H1 (cell line): ENCODE results near the gene PCDHA12. TPM values are rescaled to one million over a fixed set of nuclear protein-coding genes. Genes with fewer than 3 reads are reported as not detected.

Experiments used
- CTCF ChIA-PET: fragments of 300-600 bp; sonication (Branson Sonifier 250); formaldehyde crosslinking; loops from one replicate; lab custom pipeline; 2021; ENCODE audit not compliant: partially characterized antibody; lab: Charles Lee
- POLR2A ChIA-PET: fragments of 300-600 bp; sonication (Branson Sonifier 250); formaldehyde crosslinking; loops from one replicate; lab custom pipeline; 2021; ENCODE audit warnings: inconsistent platforms; ENCODE audit not compliant: partially characterized antibody; lab: Charles Lee
- DNase-seq, 2 experiments: peaks; one replicate each; pipeline versions ENCODE4 v3.0.0 to v3.0.0-alpha.2; 2010 to 2022; ENCODE audit warnings: low spot score in 2 of 2, low read depth in 1 of 2, mixed read lengths in 1 of 2
- FAIRE-seq: peaks from 2 replicates; lab custom pipeline; 2011; peaks lifted over from hg19 to GRCh38; lab: Jason Lieb, UNC
- H2AFZ ChIP-seq: 2 replicates; pipeline ENCODE4 v1.8.1; 2012; ENCODE audit warnings: low read length, inconsistent platforms
- H2AK5ac ChIP-seq: 2 replicates; pipeline ENCODE4 v1.6.1; 2013; ENCODE audit warnings: low read depth, low read length
- H2BK120ac ChIP-seq: replicated peaks from 2 replicates; pipeline ENCODE3; 2013; ENCODE audit warnings: low read depth, low read length, inconsistent platforms
- H2BK12ac ChIP-seq: 2 replicates; pipeline ENCODE4 v1.6.1; 2013; ENCODE audit warnings: low read depth, low read length
- H2BK15ac ChIP-seq: 2 replicates; pipeline ENCODE4 v1.6.1; 2013; ENCODE audit warnings: low read length
- H2BK20ac ChIP-seq: 2 replicates; pipeline ENCODE4 v1.6.1; 2013; ENCODE audit warnings: low read length
- H2BK5ac ChIP-seq: 2 replicates; pipeline ENCODE4 v1.6.1; 2013; ENCODE audit warnings: low read depth, low read length
- H3K14ac ChIP-seq: 2 replicates; pipeline ENCODE4 v1.6.1; 2013; ENCODE audit warnings: inconsistent platforms; ENCODE audit not compliant: insufficient read length
- H3K18ac ChIP-seq: 2 replicates; pipeline ENCODE4 v1.6.1; 2013; ENCODE audit warnings: low read length; ENCODE audit errors: extremely low read depth
- H3K23ac ChIP-seq: 2 replicates; pipeline ENCODE4 v1.6.1; 2013; ENCODE audit warnings: inconsistent platforms; ENCODE audit not compliant: insufficient read length
- H3K23me2 ChIP-seq: 2 replicates; pipeline ENCODE4 v1.6.1; 2013; ENCODE audit warnings: low read depth, low read length
- H3K27ac ChIP-seq: 2 replicates; pipeline ENCODE4 v1.6.1; 2011; ENCODE audit warnings: low read depth, low read length, inconsistent platforms
- H3K27me3 ChIP-seq, 4 experiments: replicated peaks in 1 of 4; 1 replicate in 1 of 4; 2 replicates in 3 of 4; pipeline versions ENCODE4 v1.6.1 to v1.8.1; 2011 to 2013; ENCODE audit warnings: low read length in 3 of 4, mild to moderate bottlenecking in 3 of 4, inconsistent platforms in 2 of 4, mixed read lengths in 2 of 4, moderate library complexity in 1 of 4; ENCODE audit not compliant: control insufficient read depth in 3 of 4, insufficient read depth in 3 of 4; ENCODE audit errors: extremely low read depth in 1 of 4
- H3K36me3 ChIP-seq, 4 experiments: 2 replicates each; pipeline versions ENCODE4 v1.6.1 to v1.8.1; 2011 to 2013; ENCODE audit warnings: mild to moderate bottlenecking in 4 of 4, low read length in 3 of 4, moderate library complexity in 2 of 4, control low read depth in 1 of 4, inconsistent platforms in 1 of 4; ENCODE audit not compliant: insufficient read depth in 4 of 4, control insufficient read depth in 2 of 4
- H3K4ac ChIP-seq: replicated peaks from 2 replicates; pipeline ENCODE3; 2013; ENCODE audit warnings: low read length, low read depth, mixed read lengths, inconsistent platforms; ENCODE audit not compliant: insufficient read length
- H3K4me1 ChIP-seq, 4 experiments: replicated peaks in 1 of 4; 1 replicate in 1 of 4; 2 replicates in 3 of 4; pipeline versions ENCODE4 v1.6.1 to v1.8.1; 2011 to 2013; ENCODE audit warnings: low read length in 3 of 4, inconsistent platforms in 2 of 4, mixed read lengths in 1 of 4; ENCODE audit not compliant: insufficient read depth in 4 of 4, control insufficient read depth in 3 of 4
- H3K4me2 ChIP-seq, 2 experiments: 2 replicates each; pipeline versions ENCODE4 v1.6.1 to v1.8.1; 2011 to 2013; ENCODE audit warnings: low read depth in 2 of 2, low read length in 2 of 2, control low read depth in 1 of 2, inconsistent platforms in 1 of 2, mild to moderate bottlenecking in 1 of 2; ENCODE audit not compliant: insufficient read depth in 1 of 2
- H3K4me3 ChIP-seq, 4 experiments: fragments of 200-600, 300-600 bp in 1 of 4; sonication (generic), shearing (Covaris generic), sonication (Bioruptor Twin) in 1 of 4; 2 replicates each; pipeline versions ENCODE4 v1.5.1 to v1.8.1; 2011 to 2016; ENCODE audit warnings: low read length in 4 of 4, low read depth in 3 of 4, control low read depth in 2 of 4, inconsistent platforms in 2 of 4, mild to moderate bottlenecking in 2 of 4, mixed read lengths in 1 of 4, moderate library complexity in 1 of 4; ENCODE audit not compliant: insufficient read depth in 2 of 4; ENCODE audit errors: extremely low read depth in 1 of 4
- H3K56ac ChIP-seq: replicated peaks from 2 replicates; pipeline ENCODE3; 2013; ENCODE audit warnings: low read depth, mild to moderate bottlenecking, mixed read lengths, low read length, inconsistent platforms; ENCODE audit not compliant: insufficient read length
- H3K79me1 ChIP-seq: 2 replicates; pipeline ENCODE4 v1.6.1; 2013; ENCODE audit warnings: low read depth, low read length, control low read depth
- H3K79me2 ChIP-seq, 2 experiments: 2 replicates each; pipeline versions ENCODE4 v1.6.1 to v1.8.1; 2012 to 2013; ENCODE audit warnings: low read length in 2 of 2, mild to moderate bottlenecking in 2 of 2, inconsistent platforms in 1 of 2; ENCODE audit not compliant: insufficient read depth in 2 of 2, control insufficient read depth in 1 of 2
- H3K9ac ChIP-seq, 4 experiments: replicated peaks in 1 of 4; 1 replicate in 1 of 4; 2 replicates in 3 of 4; pipeline versions ENCODE4 v1.6.1 to v1.8.1; 2011 to 2013; ENCODE audit warnings: low read depth in 3 of 4, low read length in 3 of 4, control low read depth in 2 of 4, mild to moderate bottlenecking in 2 of 4, moderate library complexity in 2 of 4, inconsistent platforms in 1 of 4; ENCODE audit errors: extremely low read depth in 1 of 4
- H3K9me3 ChIP-seq, 2 experiments: 2 replicates each; pipeline versions ENCODE4 v1.6.1 to v1.8.1; 2012 to 2013; ENCODE audit warnings: mild to moderate bottlenecking in 2 of 2, moderate library complexity in 2 of 2, control low read depth in 1 of 2, inconsistent platforms in 1 of 2, low read depth in 1 of 2, low read length in 1 of 2, mixed read lengths in 1 of 2; ENCODE audit not compliant: insufficient read depth in 2 of 2
- H4K20me1 ChIP-seq, 2 experiments: replicated peaks in 1 of 2; 2 replicates each; pipeline versions ENCODE3 to v1.8.1; 2011 to 2013; ENCODE audit warnings: inconsistent platforms in 2 of 2, low read length in 2 of 2, mild to moderate bottlenecking in 1 of 2; ENCODE audit not compliant: insufficient read depth in 2 of 2, control insufficient read depth in 1 of 2
- H4K5ac ChIP-seq: 2 replicates; pipeline ENCODE4 v1.6.1; 2013; ENCODE audit warnings: low read length, low read depth, mixed read lengths, inconsistent platforms; ENCODE audit not compliant: insufficient read length
- H4K8ac ChIP-seq: 2 replicates; pipeline ENCODE4 v1.8.0; 2013; ENCODE audit warnings: mild to moderate bottlenecking, moderate library complexity, low read length, inconsistent platforms; ENCODE audit not compliant: insufficient read depth; ENCODE audit errors: extremely low read depth
- H4K91ac ChIP-seq: replicated peaks from 2 replicates; pipeline ENCODE3; 2013; ENCODE audit warnings: low read length, mixed read lengths, inconsistent platforms; ENCODE audit not compliant: insufficient read length
- CTCF ChIP-seq, 3 experiments: IDR thresholded peaks; 1 replicate in 2 of 3; 2 replicates in 1 of 3; pipeline versions ENCODE4 v1.5.1 to v1.6.1; 2011; ENCODE audit warnings: low read length in 3 of 3, mild to moderate bottlenecking in 3 of 3, inconsistent platforms in 2 of 3, low read depth in 1 of 3, moderate library complexity in 1 of 3; ENCODE audit not compliant: insufficient read depth in 1 of 3; ENCODE audit errors: control extremely low read depth in 1 of 3
- HDAC2 ChIP-seq, 2 experiments: fragments of 300-600 bp in 1 of 2; sonication (generic) in 1 of 2; IDR thresholded peaks; 2 replicates each; pipeline ENCODE4 v1.6.1; 2011 to 2012; ENCODE audit warnings: low read depth in 2 of 2, low read length in 2 of 2, mild to moderate bottlenecking in 2 of 2, moderate library complexity in 2 of 2, borderline replicate concordance in 1 of 2, inconsistent platforms in 1 of 2
- HDAC6 ChIP-seq: IDR thresholded peaks from one replicate; pipeline ENCODE4 v1.7.1; 2012; ENCODE audit warnings: low read depth, mild to moderate bottlenecking, inconsistent platforms, low read length, moderate library complexity
- MAX ChIP-seq: IDR thresholded peaks from 2 replicates; pipeline ENCODE4 v1.6.1; 2012; ENCODE audit warnings: inconsistent platforms
- PHF8 ChIP-seq: fragments of 200-600 bp; sonication (generic); conservative IDR thresholded peaks from 2 replicates; pipeline ENCODE4 v1.7.1; 2012; ENCODE audit warnings: low read depth, mild to moderate bottlenecking, inconsistent platforms, low read length, moderate library complexity
- SRF ChIP-seq: IDR thresholded peaks from 2 replicates; pipeline ENCODE4 v1.6.1; 2011; ENCODE audit warnings: mild to moderate bottlenecking, low read depth, low read length, moderate library complexity
- SUZ12 ChIP-seq: fragments of 200-600 bp; sonication (generic); IDR thresholded peaks from 2 replicates; pipeline ENCODE4 v1.6.1; 2012; ENCODE audit warnings: mild to moderate bottlenecking, inconsistent platforms, low read length, moderate library complexity, mixed read lengths
- TEAD4 ChIP-seq: IDR thresholded peaks from 2 replicates; pipeline ENCODE4 v1.6.1; 2012; ENCODE audit warnings: low read depth, low read length, inconsistent platforms, mixed read lengths
- WGBS, 2 experiments: shearing (Covaris generic) in 1 of 2; methylation state at CpG; one replicate each; pipeline versions ENCODE4 v1.1.6 to v1.1.7; 2013 to 2015; ENCODE audit warnings: low lambda C conversion rate in 2 of 2, mixed read lengths in 2 of 2, inconsistent platforms in 1 of 2, low coverage in 1 of 2, missing lambda C conversion rate in 1 of 2; ENCODE audit not compliant: insufficient replicate concordance in 2 of 2, insufficient coverage in 1 of 2, insufficient read length in 1 of 2; ENCODE audit errors: extremely low coverage in 1 of 2, missing lambda C conversion rate in 1 of 2; 5-methylcytosine and 5-hydroxymethylcytosine counted together
- polyA plus RNA-seq, 7 experiments: library from polyadenylated mRNA; depleted of rRNA in 3 of 7; stranded (reverse) in 5 of 7; unstranded in 2 of 7; fragments of >200 nt in 5 of 7; fragments of 200-250 nt in 2 of 7; gene quantifications; 1 replicate in 5 of 7; 2 replicates in 1 of 7; 4 replicates in 1 of 7; pipeline versions ENCODE4 v1.2.1 to v1.2.3, GENCODE V29; 2011 to 2013; ENCODE audit warnings: missing spikeins in 2 of 7, mixed read lengths in 2 of 7
- total RNA-seq: library from RNA; stranded (reverse); fragmentation: NEBNext Ultra II Directional; extraction: Animal tissue kit (Norgen Biotek cat#: 25700); gene quantifications from 2 replicates; pipeline ENCODE4 v1.2.1, GENCODE V29; 2021

The PCDHA12 gene
- total and polyA plus RNA-seq, 2 of the 8 experiments (the other 6 are each of a cell fraction or from before 2014, with no cell fraction given) = 4.2 to 9.3 TPM

GRCh38 chr5:140881889-140882590, 6.9 kb downstream of the PCDHA12 start, which contains the start of gene PCDHA13:
Gene PCDHA13, plus strand, starts transcription at chr5:140882124. Its CDS starts 145 bp downstream, at chr5:140882269.
- no peaks in the 10 kb centered on the region for H3K23me2 ChIP-seq
- no peaks in the 10 kb centered on the region for H3K4me1 ChIP-seq
- no peak within 1 kb of the TSS for H4K5ac ChIP-seq
- H3K14ac ChIP-seq = no peak within 1 kb of the TSS
- H2BK15ac ChIP-seq = no peak within 1 kb of the TSS
- peak within 1 kb of the TSS; percentile 11 to 60 (median 58); a peak in 7 of 8 replicates for H3K4me3 ChIP-seq
- H3K27ac ChIP-seq = no peak within 1 kb of the TSS
- H2AFZ ChIP-seq = no peak within 1 kb of the TSS
- H3K18ac ChIP-seq = no peak within 1 kb of the TSS
- H3K4me2 ChIP-seq = peak within 1 kb of the TSS; percentile 31 to 65; a peak in 3 of 4 replicates
- H3K79me1 ChIP-seq = no peaks in the 10 kb centered on the region; the same call in 1 of the 2 replicates
- no peak within 1 kb of the TSS for H2BK120ac ChIP-seq
- H3K56ac ChIP-seq = no peak within 1 kb of the TSS
- ChIA-PET CTCF (interaction anchor here (0.6 to 7.5 kb wide), 27 partner anchors 9 to 698 kb away, joined by 3 to 95 read pairs (median 6); partner anchors contain the start of genes PCDHA11, PCDHA8, PCDHAC1 and PCDHAC2), POLR2A (interaction anchor here (2.7 kb wide), 1 partner anchor 158 kb away, joined by 17 read pairs; no protein-coding TSS in a partner anchor)
- no peak within 1 kb of the TSS for H3K4ac ChIP-seq
- H3K36me3 ChIP-seq = peaks cover 0 to 11% (median 0%) of the 10 kb centered on the region in 4 experiments; a peak in 2 of 8 replicates
- no peak within 1 kb of the TSS for H2BK12ac ChIP-seq
- H3K79me2 ChIP-seq = no peaks in the 10 kb centered on the region; a peak in 1 of 4 replicates
- H3K9ac ChIP-seq = peak within 1 kb of the TSS in 1 of 4 experiments; percentile 4; a peak in 1 of 7 replicates
- H3K23ac ChIP-seq = no peak within 1 kb of the TSS
- WGBS, 2 experiments = 47% methylated on average over 35 of the region's 35 CpGs; no CpG with 5 or more reads in 1 of the 2 experiments
- H4K20me1 ChIP-seq = peaks cover 0 to 5% of the 10 kb centered on the region in 2 experiments
- H2BK20ac ChIP-seq = no peak within 1 kb of the TSS
- no peak within 1 kb of the TSS for H4K91ac ChIP-seq
- no peaks in the 10 kb centered on the region; a peak in 1 of 4 replicates for H3K9me3 ChIP-seq
- no peak within 1 kb of the TSS for H2AK5ac ChIP-seq
- peak; percentile 7 for FAIRE-seq
- H3K27me3 ChIP-seq = no peaks in the 10 kb centered on the region
- H4K8ac ChIP-seq = no peak within 1 kb of the TSS
- no peak within 1 kb of the TSS for H2BK5ac ChIP-seq
- no peak for DNase-seq
- TF ChIP-seq SUZ12 (no peak), TEAD4 (no peak), HDAC2 (IDR thresholded peaks at IDR 0.05; ENCODE audit: borderline replicate concordance in 1 of 2, low read depth in 2 of 2, low read length in 2 of 2) (no peak), HDAC6 (no peak), CTCF (IDR thresholded peaks at IDR 0.05; ENCODE audit: control extremely low read depth in 1 of 3, insufficient read depth in 1 of 3, low read depth in 1 of 3, low read length in 3 of 3) (peak; percentile 19 to 57 (median 52); a peak in 3 of 4 replicates), PHF8 (0 out of 2 replicates have a peak, but pooled peaks have one; percentile 35), MAX (peak; percentile 26; the same call in 1 of the 2 replicates), SRF (no peak)
